ENCODE measurements around the gene HID1. TPM values are rescaled to one million over a fixed set of nuclear protein-coding genes. Genes with fewer than 3 reads are reported as not detected.
"Not testable (repeated sequence)": the region's sequence is repeated elsewhere in the genome, so short reads cannot be mapped to it uniquely, and the experiment has no call there.

HID1 gene
- total RNA-seq, 1 donor from 2014 or later, result 11.8 TPM

GRCh38 chr17:74907012-74907411 lies 65.5 kb downstream of the HID1 start:
- Mint-ChIP-seq H3K4me3 (no peak overlapping the region), H3K4me1 (no peaks in the 10 kb centered on the region), H3K27ac (ENCODE audit: unreplicated experiment) (no peak overlapping the region), H3K27me3 (ENCODE audit: low read depth) (peaks cover 36% of the 10 kb centered on the region), H3K36me3 (ENCODE audit: low read depth) (no peaks in the 10 kb centered on the region), H3K9me3 (peaks cover 3% of the 10 kb centered on the region)
- no peak for TF ChIP-seq CTCF (conservative IDR thresholded peaks at IDR 0.05)
- DNase-seq (ENCODE audit: low read depth, low spot score), result no peak

DNA sequence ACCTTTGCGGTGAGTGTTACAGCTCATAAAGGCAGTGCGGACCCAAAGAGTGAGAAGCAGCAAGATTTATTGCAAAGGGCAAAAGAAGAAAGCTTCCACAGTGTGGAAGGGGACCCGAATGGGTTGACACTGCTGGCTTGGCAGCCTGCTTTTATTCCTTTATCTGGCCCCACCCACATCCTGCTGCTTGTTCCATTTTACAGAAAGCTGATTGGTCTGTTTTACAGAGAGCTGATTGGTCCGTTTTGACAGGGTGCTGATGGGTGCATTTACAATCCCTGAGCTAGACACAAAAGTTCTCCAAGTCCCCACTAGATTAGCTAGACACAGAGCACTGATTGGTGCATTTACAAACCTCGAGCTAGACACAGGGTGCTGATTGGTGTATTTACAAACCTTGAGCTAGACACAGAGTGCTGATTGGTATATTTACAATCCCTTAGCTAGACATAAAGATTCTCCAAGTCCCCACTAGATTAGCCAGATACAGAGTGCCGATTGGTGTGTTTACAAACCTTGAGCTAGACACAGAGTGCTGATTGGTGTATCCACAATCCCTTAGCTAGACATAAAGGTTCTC lies 66.3 kb downstream of the HID1 start:
- H3K4me3 Mint-ChIP-seq; H3K27ac Mint-ChIP-seq (ENCODE audit: unreplicated experiment); H3K4me1 Mint-ChIP-seq; H3K9me3 Mint-ChIP-seq; DNase-seq (ENCODE audit: low read depth, low spot score); H3K36me3 Mint-ChIP-seq (ENCODE audit: low read depth): not testable (repeated sequence)
- H3K27me3 Mint-ChIP-seq (ENCODE audit: low read depth), result peaks cover 41% of the 10 kb centered on the region

GRCh38 chr17:74904687-74905409 lies 67.7 kb downstream of the HID1 start:
- no peak overlapping the region for H3K4me3 Mint-ChIP-seq
- no peak for DNase-seq (ENCODE audit: low read depth, low spot score)
- no peak for TF ChIP-seq CTCF (conservative IDR thresholded peaks at IDR 0.05)
- peaks cover 3% of the 10 kb centered on the region for H3K9me3 Mint-ChIP-seq
- H3K27me3 Mint-ChIP-seq (ENCODE audit: low read depth), result peaks cover 37% of the 10 kb centered on the region
- H3K27ac Mint-ChIP-seq (ENCODE audit: unreplicated experiment), result no peak overlapping the region
- no peaks in the 10 kb centered on the region for H3K4me1 Mint-ChIP-seq
- no peaks in the 10 kb centered on the region for H3K36me3 Mint-ChIP-seq (ENCODE audit: low read depth)

DNA sequence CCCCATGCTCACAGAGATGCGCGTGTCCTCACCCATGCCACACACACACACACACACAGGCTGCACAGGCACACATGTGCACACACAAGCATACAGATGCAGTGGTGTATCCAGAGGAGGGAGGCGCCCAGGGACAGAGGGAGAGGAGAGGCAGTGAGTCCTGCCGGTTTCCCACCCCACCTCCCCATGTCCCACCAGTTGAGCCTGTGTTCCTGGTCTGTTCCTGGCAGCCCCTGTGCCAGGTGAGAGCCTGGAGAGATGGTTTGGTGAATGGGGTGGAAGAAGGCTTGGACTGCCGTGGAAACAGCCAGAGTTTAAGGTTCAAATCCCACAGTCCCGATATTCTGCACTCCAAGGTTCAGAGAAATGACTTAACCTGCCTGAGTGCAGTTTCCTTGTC lies 68.9 kb downstream of the HID1 start:
- Mint-ChIP-seq H3K4me1 (no peaks in the 10 kb centered on the region), H3K36me3 (ENCODE audit: low read depth) (no peaks in the 10 kb centered on the region), H3K9me3 (peaks cover 3% of the 10 kb centered on the region), H3K27me3 (ENCODE audit: low read depth) (peaks cover 34% of the 10 kb centered on the region), H3K4me3 (no peak overlapping the region), H3K27ac (ENCODE audit: unreplicated experiment) (peak overlapping the region; percentile 6)
- DNase-seq (ENCODE audit: low read depth, low spot score), result no peak
- TF ChIP-seq CTCF (conservative IDR thresholded peaks at IDR 0.05), result no peak

DNA sequence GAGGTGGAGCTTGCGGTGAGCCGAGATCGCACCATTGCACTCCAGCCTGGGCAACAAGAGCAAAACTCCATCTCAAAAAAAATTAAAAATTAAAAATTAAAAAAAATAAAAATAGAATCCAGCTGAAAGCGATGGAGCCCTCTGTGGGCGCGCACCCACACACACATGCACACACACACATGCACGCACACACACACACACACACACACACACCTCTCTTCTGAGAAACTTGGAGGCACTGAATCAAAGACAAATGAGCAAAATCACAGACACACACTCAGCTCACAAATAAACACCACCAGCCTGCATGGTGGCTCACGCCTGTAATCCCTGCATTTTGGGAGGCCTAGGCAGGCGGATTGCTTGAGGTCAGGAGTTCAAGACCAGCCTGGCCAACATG lies 69.5 kb downstream of the HID1 start:
- TF ChIP-seq CTCF (conservative IDR thresholded peaks at IDR 0.05), result no peak
- no peaks in the 10 kb centered on the region for H3K4me1 Mint-ChIP-seq
- no peak overlapping the region for H3K4me3 Mint-ChIP-seq
- peaks cover 3% of the 10 kb centered on the region for H3K9me3 Mint-ChIP-seq
- H3K36me3 Mint-ChIP-seq (ENCODE audit: low read depth), result no peaks in the 10 kb centered on the region
- peaks cover 36% of the 10 kb centered on the region for H3K27me3 Mint-ChIP-seq (ENCODE audit: low read depth)
- H3K27ac Mint-ChIP-seq (ENCODE audit: unreplicated experiment), result no peak overlapping the region
- no peak for DNase-seq (ENCODE audit: low read depth, low spot score)
